B cell (primary cell): ENCODE results near the gene MBD6. TPM values are rescaled to one million over a fixed set of nuclear protein-coding genes. Genes with fewer than 3 reads are reported as not detected.

ENCODE experiments used
- ATAC-seq: fragments of 200-7000 bp; cut with Tn5 transposase; one replicate; pipeline ENCODE4 v1.10.0; 2021; ENCODE audit warnings: low read depth, mild to moderate bottlenecking, moderate number of reproducible peaks, moderate library complexity
- CTCF ChIA-PET: fragments of 350-600 bp; sonication (Branson Sonifier 250); formaldehyde crosslinking; loops from one replicate; lab custom pipeline; 2021; ENCODE audit warnings: antibody characterized with exemption, inconsistent platforms; lab: Charles Lee
- POLR2A ChIA-PET: fragments of 350-600 bp; sonication (Branson Sonifier 250); formaldehyde crosslinking; loops from one replicate; lab custom pipeline; 2021; ENCODE audit warnings: antibody characterized with exemption; lab: Charles Lee
- DNase-seq: peaks from one replicate; pipeline ENCODE4 v3.0.0; 2013
- H2AFZ ChIP-seq: 2 replicates; pipeline ENCODE4 v1.6.1; 2012; ENCODE audit warnings: mild to moderate bottlenecking, low read depth, low read length; ENCODE audit not compliant: insufficient read depth, poor library complexity, severe bottlenecking
- H3K27ac ChIP-seq, 2 donors: 1 replicate in 1 of 2; 2 replicates in 1 of 2; pipeline ENCODE4 v1.5.1; 2012 to 2013; ENCODE audit warnings: low read length in 2 of 2, mild to moderate bottlenecking in 2 of 2, moderate library complexity in 1 of 2
- H3K27me3 ChIP-seq, 4 experiments: fragments of 200-600 bp in 1 of 4; sonication (generic) in 1 of 4; replicated peaks in 1 of 4; 1 replicate in 2 of 4; 2 replicates in 2 of 4; pipeline versions ENCODE4 v1.6.1 to v1.7.0; 2013 to 2016; ENCODE audit warnings: low read length in 3 of 4, mild to moderate bottlenecking in 2 of 4, mixed read lengths in 1 of 4, moderate library complexity in 1 of 4; ENCODE audit not compliant: insufficient read depth in 4 of 4, control insufficient read depth in 3 of 4; ENCODE audit errors: control extremely low read depth in 1 of 4
- H3K36me3 ChIP-seq, 2 experiments: replicated peaks in 1 of 2; 1 replicate in 1 of 2; 2 replicates in 1 of 2; pipeline versions ENCODE4 v1.6.1 to v1.7.1; 2013; ENCODE audit warnings: low read length in 1 of 2; ENCODE audit not compliant: insufficient read depth in 2 of 2, control insufficient read depth in 1 of 2; ENCODE audit errors: control extremely low read depth in 1 of 2, extremely low read depth in 1 of 2
- H3K4me1 ChIP-seq, 2 donors: fragments of 200-600 bp in 1 of 2; sonication (generic) in 1 of 2; 1 replicate in 1 of 2; 2 replicates in 1 of 2; pipeline versions ENCODE4 v1.5.1 to v1.6.1; 2013 to 2017; ENCODE audit warnings: low read length in 2 of 2; ENCODE audit not compliant: control insufficient read depth in 2 of 2, insufficient read depth in 2 of 2
- H3K4me2 ChIP-seq: replicated peaks from 2 replicates; pipeline ENCODE3; 2012; ENCODE audit warnings: mild to moderate bottlenecking, low read depth, low read length; ENCODE audit not compliant: poor library complexity, severe bottlenecking
- H3K4me3 ChIP-seq, 5 experiments: fragments of 200-600 bp in 1 of 5; sonication (generic) in 1 of 5; 1 replicate in 3 of 5; 2 replicates in 2 of 5; pipeline versions ENCODE4 v1.5.1 to v1.7.0; 2011 to 2016; ENCODE audit warnings: low read length in 4 of 5, mild to moderate bottlenecking in 4 of 5, low read depth in 2 of 5, control low read depth in 1 of 5, moderate library complexity in 1 of 5; ENCODE audit not compliant: insufficient read depth in 1 of 5; ENCODE audit errors: control extremely low read depth in 1 of 5, extremely low read depth in 1 of 5
- H3K79me2 ChIP-seq: fragments of 200-600 bp; sonication (generic); one replicate; pipeline ENCODE4 v1.6.0; 2016; ENCODE audit warnings: low read length; ENCODE audit not compliant: control insufficient read depth, insufficient read depth
- H3K9ac ChIP-seq: fragments of 200-600 bp; sonication (generic); 2 replicates; pipeline ENCODE4 v1.6.1; 2017; ENCODE audit warnings: mild to moderate bottlenecking, low read length, moderate library complexity
- H3K9me3 ChIP-seq, 3 donors: one replicate each; pipeline versions ENCODE4 v1.6.1 to v1.7.1; 2013; ENCODE audit warnings: low read length in 2 of 3; ENCODE audit not compliant: control insufficient read depth in 2 of 3, insufficient read depth in 1 of 3; ENCODE audit errors: control extremely low read depth in 1 of 3
- H4K20me1 ChIP-seq: 2 replicates; pipeline ENCODE4 v1.6.0; 2012; ENCODE audit warnings: mild to moderate bottlenecking, low read length; ENCODE audit not compliant: insufficient read depth, control insufficient read depth, poor library complexity, severe bottlenecking
- H3K27ac Mint-ChIP-seq: one replicate; pipeline ENCODE4 v1.8.0; 2021; ENCODE audit warnings: mixed read lengths
- H3K27me3 Mint-ChIP-seq: one replicate; pipeline ENCODE4 v1.8.0; 2021; ENCODE audit warnings: mixed read lengths
- H3K4me1 Mint-ChIP-seq: one replicate; pipeline ENCODE4 v1.8.0; 2021; ENCODE audit warnings: mixed read lengths
- H3K4me3 Mint-ChIP-seq: one replicate; pipeline ENCODE4 v1.8.0; 2021; ENCODE audit warnings: mixed read lengths
- H3K9me3 Mint-ChIP-seq: one replicate; pipeline ENCODE4 v1.8.0; 2022; ENCODE audit warnings: mixed read lengths; ENCODE audit not compliant: insufficient read depth
- CTCF ChIP-seq: fragments of 200-600 bp; IDR thresholded peaks from one replicate; pipeline ENCODE4 v1.8.0; 2022; ENCODE audit warnings: antibody characterized with exemption, mild to moderate bottlenecking
- EZH2 ChIP-seq: IDR thresholded peaks from 2 replicates; pipeline ENCODE4 v1.6.1; 2012; ENCODE audit warnings: borderline replicate concordance, low read depth, mild to moderate bottlenecking, moderate library complexity, low read length; ENCODE audit not compliant: insufficient read depth, poor library complexity, severe bottlenecking
- WGBS: methylation state at CpG from one replicate; pipeline ENCODE4 v1.1.5; 2013; ENCODE audit warnings: missing lambda C conversion rate; ENCODE audit not compliant: insufficient coverage; 5-methylcytosine and 5-hydroxymethylcytosine counted together
- intact Hi-C: fragments of 100-400 bp; cut with micrococcal nuclease; formaldehyde crosslinking; loops from one replicate; pipeline ENCODE4 v1.10.0; 2022
- polyA plus RNA-seq: library from polyadenylated mRNA; depleted of rRNA; stranded (reverse); fragments of >200 nt; gene quantifications from 2 replicates; pipeline ENCODE4 v1.2.3, GENCODE V29; 2012
- total RNA-seq, 2 donors: library from RNA; stranded (reverse); fragments of 120-200 nt in 1 of 2; gene quantifications; 1 replicate in 1 of 2; 2 replicates in 1 of 2; pipeline versions ENCODE4 v1.2.3 to v1.2.4, GENCODE V29; 2013 to 2022

The MBD6 gene
- total and polyA plus RNA-seq, 2 donors (not counting 1 experiment from before 2014, with no cell fraction given): 39.4 to 121 TPM

- H3K4me2 ChIP-seq: peak overlapping the region; percentile 88
- TF ChIP-seq EZH2: no peak
- TF ChIP-seq CTCF: no peak
- Mint-ChIP-seq H3K4me1 (peaks cover 45% of the 10 kb centered on the region), H3K9me3 (no peaks in the 10 kb centered on the region), H3K27ac (peak overlapping the region; percentile 87), H3K4me3 (peak overlapping the region; percentile 99), H3K27me3 (peaks cover 11% of the 10 kb centered on the region)
- peak overlapping the region; percentile 68 to 96 (median 85) for H3K4me3 ChIP-seq
- H3K79me2 ChIP-seq: peaks cover 19% of the 10 kb centered on the region
- peaks cover 0 to 4% (median 0%) of the 10 kb centered on the region in 3 donors for H3K9me3 ChIP-seq
- DNase-seq: no peak
- peaks cover 21 to 27% of the 10 kb centered on the region in 2 donors for H3K4me1 ChIP-seq
- intact Hi-C loops: no loop called here
- H3K27ac ChIP-seq: peak overlapping the region in 1 of 2 donors; percentile 90
- peak overlapping the region; percentile 96 for H2AFZ ChIP-seq
- H3K27me3 ChIP-seq: peaks cover 0 to 23% (median 10%) of the 10 kb centered on the region in 4 experiments
- ChIA-PET POLR2A (interaction anchor here (0.5 to 1.8 kb wide), 3 partner anchors 22 to 443 kb away, joined by 5 to 10 read pairs (median 9); no protein-coding TSS in a partner anchor), CTCF (interaction anchor here (0.9 to 1.1 kb wide), 2 partner anchors 14 to 87 kb away, joined by 3 to 4 read pairs; no protein-coding TSS in a partner anchor)
- peaks cover 0 to 8% of the 10 kb centered on the region in 2 experiments for H3K36me3 ChIP-seq
- peak overlapping the region; percentile 98 for H3K9ac ChIP-seq
- no peaks in the 10 kb centered on the region for H4K20me1 ChIP-seq
- no peak for ATAC-seq
- WGBS: 89% methylated on average over 13 of the region's 15 CpGs
Observed at GRCh38 chr12:57545809-57546437, 23.3 kb downstream of the MBD6 start.
